Measurements from ENCODE around the gene NCAM2. TPM values are rescaled to one million over a fixed set of nuclear protein-coding genes. Genes with fewer than 3 reads are reported as not detected.

The NCAM2 gene
- polyA plus RNA-seq, 1 donor from 2014 or later: 9.8 TPM

GRCh38 chr21:21162786-21163185 lies 164.6 kb downstream of the NCAM2 start:
- Histone ChIP-seq H2AFZ (ENCODE audit: low read depth, low read length) (no peak overlapping the region), H3K9me2 (ENCODE audit: insufficient read depth, low read length) (no peaks in the 10 kb centered on the region), H3K27ac (ENCODE audit: low read length) (no peak overlapping the region), H3K9ac (ENCODE audit: low read length) (no peak overlapping the region), H3K36me3 (ENCODE audit: insufficient read depth, low read length) (no peaks in the 10 kb centered on the region), H3K79me2 (replicated peaks; ENCODE audit: insufficient read depth, low read length) (no peaks in the 10 kb centered on the region), H3K4me3 (ENCODE audit: low read length) (no peak overlapping the region), H4K20me1 (ENCODE audit: insufficient read depth) (no peaks in the 10 kb centered on the region), H3K4me2 (ENCODE audit: low read length) (no peak overlapping the region), H3K27me3 (ENCODE audit: insufficient read depth, low read depth, low read length) (no peaks in the 10 kb centered on the region), H3F3A (ENCODE audit: insufficient read depth, low read length, poor library complexity, severe bottlenecking) (no peaks in the 10 kb centered on the region), H3K9me3 (ENCODE audit: low read length) (peaks cover 3% of the 10 kb centered on the region)
- no peak for TF ChIP-seq EZH2 (IDR thresholded peaks at IDR 0.05; ENCODE audit: borderline replicate concordance, insufficient read depth, low read length, poor library complexity, severe bottlenecking)
- no peak for TF ChIP-seq CTCF (IDR thresholded peaks at IDR 0.05; ENCODE audit: poor library complexity, severe bottlenecking)
- no peak for TF ChIP-seq REST (IDR thresholded peaks at IDR 0.05; ENCODE audit: borderline replicate concordance)

GRCh38 chr21:21163904-21164303 lies 165.7 kb downstream of the NCAM2 start:
- TF ChIP-seq CTCF (IDR thresholded peaks at IDR 0.05; ENCODE audit: poor library complexity, severe bottlenecking) (peak; percentile 65), SMC3 (conservative IDR thresholded peaks at IDR 0.05; ENCODE audit: poor library complexity) (peak; percentile 69), MXI1 (conservative IDR thresholded peaks at IDR 0.05; ENCODE audit: poor library complexity, severe bottlenecking) (no peak), RAD21 (conservative IDR thresholded peaks at IDR 0.05) (peak; percentile 65), REST (IDR thresholded peaks at IDR 0.05; ENCODE audit: borderline replicate concordance) (no peak), TAF1 (IDR thresholded peaks at IDR 0.05; ENCODE audit: low read depth) (no peak), EP300 (conservative IDR thresholded peaks at IDR 0.05; ENCODE audit: poor library complexity, severe bottlenecking) (no peak), EZH2 (IDR thresholded peaks at IDR 0.05; ENCODE audit: borderline replicate concordance, insufficient read depth, low read length, poor library complexity, severe bottlenecking) (no peak), POLR2AphosphoS5 (IDR thresholded peaks at IDR 0.05) (no peak)
- Histone ChIP-seq H3K9me2 (ENCODE audit: insufficient read depth, low read length) (no peaks in the 10 kb centered on the region), H3K27ac (ENCODE audit: low read length) (no peak overlapping the region), H4K20me1 (ENCODE audit: insufficient read depth) (no peaks in the 10 kb centered on the region), H3K4me2 (ENCODE audit: low read length) (no peak overlapping the region), H3K4me3 (ENCODE audit: low read length) (no peak overlapping the region), H3K9ac (ENCODE audit: low read length) (no peak overlapping the region), H3K79me2 (replicated peaks; ENCODE audit: insufficient read depth, low read length) (no peaks in the 10 kb centered on the region), H3F3A (ENCODE audit: insufficient read depth, low read length, poor library complexity, severe bottlenecking) (no peaks in the 10 kb centered on the region), H3K9me3 (ENCODE audit: low read length) (peaks cover 4% of the 10 kb centered on the region), H2AFZ (ENCODE audit: low read depth, low read length) (no peak overlapping the region), H3K27me3 (ENCODE audit: insufficient read depth, low read depth, low read length) (no peaks in the 10 kb centered on the region), H3K36me3 (ENCODE audit: insufficient read depth, low read length) (no peaks in the 10 kb centered on the region)
